GM23248 (cell line): ENCODE results near the gene CACHD1. TPM values are rescaled to one million over a fixed set of nuclear protein-coding genes. Genes with fewer than 3 reads are reported as not detected.
A peak's percentile ranks its signal among the peaks of the same experiment; 100 is the strongest.

Experiments
- DNase-seq: peaks from one replicate; pipeline ENCODE4 v3.0.0-alpha.2; 2015
- H2AFZ ChIP-seq: fragments of 200-600 bp; sonication (generic); 2 replicates; pipeline ENCODE4 v1.6.1; 2016; ENCODE audit warnings: antibody characterized with exemption
- H3F3A ChIP-seq: fragments of 200-600 bp; sonication (generic); 2 replicates; pipeline ENCODE4 v1.6.1; 2016; ENCODE audit warnings: mild to moderate bottlenecking, antibody characterized with exemption, mixed run types; ENCODE audit not compliant: insufficient read depth
- H3K27ac ChIP-seq: fragments of 200-600 bp; sonication (generic); 2 replicates; pipeline ENCODE4 v1.5.1; 2016; ENCODE audit warnings: mild to moderate bottlenecking
- H3K27me3 ChIP-seq: fragments of 200-600 bp; sonication (generic); replicated peaks from 2 replicates; pipeline ENCODE4 v1.6.1; 2016; ENCODE audit warnings: mild to moderate bottlenecking; ENCODE audit not compliant: insufficient read depth
- H3K36me3 ChIP-seq: fragments of 200-600 bp; sonication (generic); 2 replicates; pipeline ENCODE4 v1.6.1; 2016; ENCODE audit warnings: low read depth, mild to moderate bottlenecking
- H3K4me1 ChIP-seq: fragments of 200-600 bp; sonication (generic); 2 replicates; pipeline ENCODE4 v1.6.1; 2016; ENCODE audit warnings: mild to moderate bottlenecking; ENCODE audit not compliant: insufficient read depth
- H3K4me2 ChIP-seq: fragments of 200-600 bp; sonication (generic); one replicate; pipeline ENCODE4 v1.6.1; 2016; ENCODE audit warnings: mild to moderate bottlenecking; ENCODE audit not compliant: unreplicated experiment
- H3K4me3 ChIP-seq: fragments of 200-600 bp; sonication (generic); 2 replicates; pipeline ENCODE4 v1.5.1; 2016; ENCODE audit warnings: mild to moderate bottlenecking
- H3K79me2 ChIP-seq: fragments of 200-600 bp; sonication (generic); 2 replicates; pipeline ENCODE4 v1.6.1; 2016; ENCODE audit warnings: mild to moderate bottlenecking; ENCODE audit not compliant: insufficient read depth
- H3K9ac ChIP-seq: fragments of 200-600 bp; sonication (generic); 2 replicates; pipeline ENCODE4 v1.6.1; 2016; ENCODE audit warnings: mild to moderate bottlenecking
- H3K9me2 ChIP-seq: fragments of 200-600 bp; sonication (generic); 2 replicates; pipeline ENCODE4 v1.6.1; 2016; ENCODE audit warnings: mixed run types, mild to moderate bottlenecking, moderate library complexity; ENCODE audit not compliant: insufficient read depth
- H3K9me3 ChIP-seq: fragments of 200-600 bp; sonication (generic); one replicate; pipeline ENCODE4 v1.6.1; 2017; ENCODE audit warnings: low read depth
- H4K20me1 ChIP-seq: fragments of 200-600 bp; sonication (generic); 2 replicates; pipeline ENCODE4 v1.6.0; 2016; ENCODE audit not compliant: insufficient read depth
- EZH2 ChIP-seq: fragments of 200-600 bp; sonication (generic); IDR thresholded peaks from 2 replicates; pipeline ENCODE4 v1.6.1; 2018; ENCODE audit warnings: antibody characterized with exemption, mild to moderate bottlenecking; ENCODE audit not compliant: insufficient read depth, poor library complexity, severe bottlenecking
- EZH2phosphoT487 ChIP-seq: fragments of 200-600 bp; sonication (generic); IDR thresholded peaks from 2 replicates; pipeline ENCODE4 v1.6.1; 2018; ENCODE audit warnings: antibody characterized with exemption, moderate library complexity, mild to moderate bottlenecking, low read depth; ENCODE audit not compliant: insufficient read depth
- WGBS, 2 experiments: methylation state at CpG; one replicate each; pipeline ENCODE4 v1.1.6; 2015 to 2017; ENCODE audit warnings: low lambda C conversion rate in 2 of 2, low coverage in 1 of 2; ENCODE audit errors: missing lambda C conversion rate in 2 of 2; 5-methylcytosine and 5-hydroxymethylcytosine counted together
- in situ Hi-C: fragments of 300-500 bp; cut with MboI; formaldehyde crosslinking; loops from 2 replicates; pipeline ENCODE4 v1.15.0; 2020
- polyA plus RNA-seq: library from polyadenylated mRNA; unstranded; fragments of >200 nt; fragmentation: Nextera tagmentation; extraction: Ambion mirVana; gene quantifications from 2 replicates; pipeline ENCODE4 v1.2.1, GENCODE V29; 2016
- total RNA-seq: library from RNA; depleted of rRNA; stranded (reverse); fragments of >200 nt; shearing (Covaris generic); gene quantifications from 2 replicates; pipeline ENCODE4 v1.2.3, GENCODE V29; 2014

Gene CACHD1
- total and polyA plus RNA-seq, 2 experiments from 2014 or later = 1.9 to 9.3 TPM

DNA sequence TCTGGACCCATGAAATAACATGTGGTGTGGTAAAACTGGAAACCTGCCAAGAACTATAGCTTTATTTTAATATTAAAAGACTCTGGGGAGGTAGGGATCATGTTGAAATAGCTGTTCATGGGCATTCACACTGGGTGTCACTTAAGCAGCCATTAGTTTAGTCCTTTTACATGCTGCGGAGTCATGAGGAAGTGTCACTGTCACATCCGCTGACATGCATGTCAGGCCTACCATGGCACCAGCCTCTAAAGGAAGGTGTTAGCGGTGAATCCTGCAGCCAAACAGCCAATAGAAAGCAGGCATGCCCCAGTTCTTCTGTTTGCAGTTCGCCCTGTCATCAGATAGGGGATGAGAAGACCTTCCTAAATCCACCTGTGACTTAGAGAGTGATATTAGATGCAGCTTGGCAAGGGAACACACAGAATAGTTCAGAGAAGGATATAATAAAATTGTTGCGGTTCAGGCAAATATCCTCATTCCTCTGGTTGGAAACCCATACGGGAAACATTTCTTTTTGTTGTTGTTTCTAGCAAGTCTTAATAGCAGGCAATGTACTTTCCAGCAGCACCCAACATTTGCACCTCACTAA is 100.4 kb downstream of the CACHD1 start:
- Histone ChIP-seq H3K79me2 (no peaks in the 10 kb centered on the region), H3K4me1 (peaks cover 13% of the 10 kb centered on the region), H3F3A (no peaks in the 10 kb centered on the region), H3K4me3 (no peak overlapping the region), H4K20me1 (no peaks in the 10 kb centered on the region), H3K27ac (no peak overlapping the region), H3K27me3 (no peaks in the 10 kb centered on the region), H3K9me3 (no peaks in the 10 kb centered on the region), H3K9me2 (no peaks in the 10 kb centered on the region), H3K36me3 (no peaks in the 10 kb centered on the region), H3K4me2 (no peak overlapping the region), H3K9ac (no peak overlapping the region), H2AFZ (no peak overlapping the region)
- in situ Hi-C loops = no loop called here
- TF ChIP-seq EZH2 = no peak
- TF ChIP-seq EZH2phosphoT487 = no peak
- WGBS, 2 experiments = 92 to 99% methylated on average over 6 of the region's 6 CpGs
- DNase-seq = no peak

DNA sequence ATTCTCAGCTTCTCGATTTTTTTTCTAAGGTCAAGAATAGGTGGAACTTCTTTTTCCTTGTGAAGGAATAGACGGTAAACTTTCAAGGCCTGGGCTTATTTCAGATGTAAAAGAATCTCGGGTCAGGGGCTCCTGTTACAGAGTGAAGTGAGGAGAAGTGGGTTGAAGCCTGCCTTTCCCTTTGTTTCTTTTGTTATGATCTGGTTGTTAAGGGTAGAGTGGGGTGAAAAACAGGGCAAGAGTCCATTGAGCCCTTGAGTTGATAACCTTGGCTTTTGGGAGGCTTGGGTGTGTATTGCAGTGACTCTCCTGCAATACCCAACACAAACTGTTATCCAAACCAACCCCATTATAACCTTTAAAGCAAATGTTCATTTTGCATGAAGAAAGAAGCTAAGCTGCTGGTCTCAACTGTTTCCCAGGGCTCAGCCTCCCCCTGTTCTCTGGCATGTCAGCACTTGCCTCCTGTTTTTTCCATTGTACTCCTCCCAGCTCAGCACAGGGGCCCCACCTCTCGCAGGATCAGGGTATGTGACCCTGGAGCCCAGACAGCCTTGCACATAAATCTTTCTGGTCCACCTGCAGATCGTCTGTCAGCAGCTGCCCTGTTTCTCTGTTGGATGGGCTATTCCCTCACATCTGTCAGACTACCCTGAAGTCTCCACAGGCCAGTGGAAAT is 102.4 kb downstream of the CACHD1 start:
- WGBS, 2 experiments = 69 to 71% methylated on average over 5 of the region's 5 CpGs
- in situ Hi-C loops = no loop called here
- Histone ChIP-seq H3K4me2 (no peak overlapping the region), H3K9me2 (no peaks in the 10 kb centered on the region), H3K9ac (no peak overlapping the region), H2AFZ (no peak overlapping the region), H3K27ac (no peak overlapping the region), H3K27me3 (no peaks in the 10 kb centered on the region), H3K4me3 (no peak overlapping the region), H3K36me3 (no peaks in the 10 kb centered on the region), H3K4me1 (peaks cover 13% of the 10 kb centered on the region), H4K20me1 (no peaks in the 10 kb centered on the region), H3K9me3 (no peaks in the 10 kb centered on the region), H3K79me2 (no peaks in the 10 kb centered on the region), H3F3A (no peaks in the 10 kb centered on the region)
- TF ChIP-seq EZH2 = no peak
- TF ChIP-seq EZH2phosphoT487 = no peak
- no peak for DNase-seq

DNA sequence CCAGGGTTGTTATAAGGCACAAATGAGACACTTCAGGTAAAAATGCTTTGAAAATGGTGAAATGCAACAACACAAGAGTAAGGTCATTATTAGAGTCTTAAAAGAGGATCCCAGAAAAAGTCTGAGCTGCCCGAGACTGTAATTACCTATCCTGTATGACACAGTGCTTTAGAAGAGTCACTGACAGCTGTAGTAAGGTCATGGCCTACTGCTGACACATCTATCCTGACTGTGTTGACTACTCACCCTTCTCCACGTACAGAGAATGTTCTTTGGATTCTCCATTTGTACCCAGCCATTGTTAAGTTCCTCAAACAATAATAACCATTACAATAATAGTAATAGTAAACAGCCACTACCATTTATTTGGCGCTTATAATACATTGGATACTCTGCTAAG is 104.4 kb downstream of the CACHD1 start:
- DNase-seq = peak; percentile 62
- TF ChIP-seq EZH2 (no peak), EZH2phosphoT487 (no peak)

DNA sequence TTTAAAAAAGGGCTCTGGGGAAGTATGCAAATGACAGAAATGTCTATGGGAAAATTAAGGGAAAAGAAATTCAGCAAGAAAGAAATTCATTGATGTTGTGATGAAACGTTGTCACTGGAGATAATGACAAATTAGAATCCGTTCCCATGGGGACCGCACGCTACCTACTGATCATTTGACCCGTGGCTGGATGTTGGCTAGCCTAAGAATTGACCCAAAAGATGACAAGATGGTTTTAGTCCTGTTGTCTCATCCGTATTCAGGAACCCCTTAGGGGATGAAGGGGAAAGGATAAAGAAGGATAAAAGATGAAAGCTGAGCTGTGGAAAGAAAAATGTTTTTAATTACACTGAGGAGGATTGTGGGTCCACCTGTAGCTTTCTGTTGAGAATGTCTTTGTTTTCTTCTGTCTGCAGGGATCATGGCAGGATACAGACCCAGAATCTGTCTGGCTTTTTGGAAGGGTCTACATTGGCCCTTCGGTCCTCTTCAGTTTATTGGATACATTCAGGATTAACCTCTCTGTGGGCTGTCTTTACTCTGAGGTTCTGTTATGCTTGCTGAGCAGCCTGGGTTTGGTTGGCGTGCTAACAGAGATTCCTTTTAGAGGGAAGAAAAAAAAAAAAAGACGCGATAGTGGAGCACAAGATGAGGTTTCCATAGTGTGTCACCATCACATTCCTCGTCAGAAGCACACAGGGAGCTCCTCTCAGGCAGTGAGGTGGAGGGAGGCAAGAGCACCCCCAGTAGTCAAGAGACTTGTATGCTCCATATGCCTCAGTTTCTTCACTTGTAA is 106.2 kb downstream of the CACHD1 start:
- H3K27me3 ChIP-seq = no peaks in the 10 kb centered on the region
- TF ChIP-seq EZH2 = no peak
- TF ChIP-seq EZH2phosphoT487 = no peak
- no peaks in the 10 kb centered on the region for H3K9me2 ChIP-seq
- H2AFZ ChIP-seq = no peak overlapping the region
- H3F3A ChIP-seq = no peaks in the 10 kb centered on the region
- no peaks in the 10 kb centered on the region for H3K9me3 ChIP-seq
- DNase-seq = no peak
- H3K4me2 ChIP-seq = no peak overlapping the region
- peaks cover 13% of the 10 kb centered on the region for H3K4me1 ChIP-seq
- H4K20me1 ChIP-seq = no peaks in the 10 kb centered on the region
- H3K36me3 ChIP-seq = no peaks in the 10 kb centered on the region
- 92% methylated on average over 11 of the region's 11 CpGs for WGBS, 2 experiments
- H3K9ac ChIP-seq = no peak overlapping the region
- no peak overlapping the region for H3K4me3 ChIP-seq
- no peaks in the 10 kb centered on the region for H3K79me2 ChIP-seq
- H3K27ac ChIP-seq = no peak overlapping the region
- in situ Hi-C loops = no loop called here

More for the DNA sequence above, 104.4 kb downstream of the CACHD1 start:
- Histone ChIP-seq H3K27ac (no peak overlapping the region), H3K4me3 (no peak overlapping the region), H3K9ac (no peak overlapping the region), H3K4me1 (peaks cover 13% of the 10 kb centered on the region), H2AFZ (no peak overlapping the region), H3K9me3 (no peaks in the 10 kb centered on the region), H3K36me3 (no peaks in the 10 kb centered on the region), H3F3A (no peaks in the 10 kb centered on the region), H4K20me1 (no peaks in the 10 kb centered on the region), H3K27me3 (no peaks in the 10 kb centered on the region), H3K79me2 (no peaks in the 10 kb centered on the region), H3K9me2 (no peaks in the 10 kb centered on the region), H3K4me2 (peak overlapping the region; percentile 24)
- in situ Hi-C loops = no loop called here
- WGBS, 2 experiments = 33 to 38% methylated on average over 3 of the region's 3 CpGs
